Measurements from ENCODE around the gene FOXK1. TPM values are rescaled to one million over a fixed set of nuclear protein-coding genes. Genes with fewer than 3 reads are reported as not detected.

The FOXK1 gene
- total RNA-seq, 2 experiments from 2014 or later: 30.0 to 33.9 TPM

DNA sequence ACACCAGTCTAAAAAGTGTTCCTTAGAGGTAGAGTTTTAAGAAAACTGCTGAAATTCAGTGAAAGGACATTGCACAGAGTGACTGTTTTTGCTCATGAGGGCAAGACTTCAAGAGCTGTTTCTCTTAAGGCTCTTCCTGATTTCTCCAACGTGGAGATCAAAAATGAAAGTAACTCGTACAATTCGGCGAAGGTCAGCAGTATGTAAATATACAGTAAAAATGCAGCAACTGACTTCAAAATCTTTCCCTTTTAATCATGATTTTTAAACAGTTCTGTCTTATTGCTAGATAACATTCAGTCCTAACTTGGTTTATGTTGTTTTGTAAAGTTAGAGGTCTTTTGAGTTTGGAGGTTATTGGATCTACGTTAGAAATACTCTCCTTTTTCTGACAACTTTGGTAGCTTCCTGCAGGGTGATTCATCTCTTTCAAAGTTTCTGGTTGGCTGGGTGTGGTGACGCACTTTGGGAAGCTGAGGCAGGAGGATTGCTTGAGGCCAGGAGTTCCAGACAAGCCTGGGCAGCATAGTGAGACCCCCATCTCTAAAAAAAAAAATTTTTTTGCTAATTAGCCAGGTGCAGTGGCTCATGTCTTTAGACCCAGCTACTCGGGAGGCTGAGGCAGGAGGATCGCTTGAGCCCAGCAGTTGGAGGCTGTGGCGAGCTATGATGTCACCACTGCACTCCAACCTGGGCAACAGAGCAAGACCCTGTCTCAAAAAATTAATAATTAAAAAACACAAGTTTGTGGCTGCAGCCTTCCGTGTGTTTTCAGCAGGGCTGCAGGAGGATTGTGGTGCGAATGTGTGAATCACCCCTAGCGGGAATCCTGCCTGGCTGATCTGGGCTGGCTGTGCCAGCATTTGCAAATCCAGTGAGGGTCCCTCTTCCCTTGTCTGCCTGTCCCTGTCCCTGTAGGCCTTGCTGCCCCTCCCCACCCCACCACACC, 64.2 kb downstream of the FOXK1 start:
- Mint-ChIP-seq H3K27me3 (no peaks in the 10 kb centered on the region), H3K4me3 (peak overlapping the region; percentile 68), H3K4me1 (peaks cover 67% of the 10 kb centered on the region), H3K9me3 (ENCODE audit: low read depth) (no peaks in the 10 kb centered on the region), H3K27ac (peak overlapping the region; percentile 91), H3K36me3 (ENCODE audit: low read depth) (peaks cover 48% of the 10 kb centered on the region)
- peak; percentile 31 for ATAC-seq
- POLR2A ChIA-PET: interaction anchor here (0.7 to 1.4 kb wide), 4 partner anchors 30 to 105 kb away, joined by 3 to 9 read pairs (median 4); no protein-coding TSS in a partner anchor
- peak; percentile 59 for DNase-seq
- intact Hi-C loops (cut with DNase I, micrococcal nuclease): loop anchor here (1.0 to 5.0 kb wide), 5 partner anchors 29 to 104 kb away; partner anchors contain the start of genes AP5Z1 (in 1 of the 2) and FOXK1 (in 1 of the 2)
- CTCF ChIA-PET: interaction anchor here (0.8 to 1.9 kb wide), 6 partner anchors 9 to 105 kb away, joined by 3 to 5 read pairs (median 4); no protein-coding TSS in a partner anchor

DNA sequence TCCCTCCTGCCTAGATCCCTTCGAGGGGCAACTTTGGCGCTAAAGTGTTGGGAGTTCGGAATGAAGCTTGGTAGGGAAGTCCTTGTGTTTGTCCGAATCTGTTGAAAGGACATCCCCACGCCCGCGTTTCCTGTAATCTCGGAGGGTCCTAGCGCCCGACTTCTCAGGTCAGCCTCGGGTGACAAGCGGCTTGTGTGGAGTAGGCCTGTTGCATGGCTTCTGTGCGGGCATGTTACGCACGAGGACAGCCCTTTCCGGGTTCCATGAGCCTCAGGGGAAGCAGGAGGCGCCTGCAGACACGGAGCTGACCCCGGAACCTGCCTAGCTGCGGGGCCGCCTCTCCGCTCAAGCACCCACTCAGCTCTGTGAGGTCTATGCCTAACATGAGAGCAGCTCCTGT, 64.9 kb downstream of the FOXK1 start:
- CTCF ChIA-PET: interaction anchor here (0.8 to 1.9 kb wide), 4 partner anchors 21 to 105 kb away, joined by 3 to 5 read pairs (median 3); no protein-coding TSS in a partner anchor

GRCh38 chr7:4747746-4748145, 65.7 kb downstream of the FOXK1 start:
- peaks cover 36% of the 10 kb centered on the region for H3K36me3 Mint-ChIP-seq (ENCODE audit: low read depth)
- DNase-seq: no peak
- no peaks in the 10 kb centered on the region for H3K9me3 Mint-ChIP-seq (ENCODE audit: low read depth)
- POLR2A ChIA-PET: interaction anchor here (0.9 kb wide), 1 partner anchor 28 kb away, joined by 3 read pairs; the partner anchor contains the start of gene AP5Z1
- intact Hi-C loops (cut with DNase I, micrococcal nuclease): loop anchor here in 1 of 2 experiments (5.0 kb wide), 1 partner anchor 105 kb away; no protein-coding TSS in a partner anchor
- H3K4me1 Mint-ChIP-seq: peaks cover 62% of the 10 kb centered on the region
- no peaks in the 10 kb centered on the region for H3K27me3 Mint-ChIP-seq
- H3K27ac Mint-ChIP-seq: peak overlapping the region; percentile 86
- ATAC-seq: no peak
- CTCF ChIA-PET: interaction anchor here (0.8 to 1.9 kb wide), 5 partner anchors 12 to 105 kb away, joined by 3 to 5 read pairs (median 3); no protein-coding TSS in a partner anchor
- peak overlapping the region; percentile 6 for H3K4me3 Mint-ChIP-seq

More for the DNA sequence above, 64.9 kb downstream of the FOXK1 start:
- Mint-ChIP-seq H3K9me3 (ENCODE audit: low read depth) (no peaks in the 10 kb centered on the region), H3K36me3 (ENCODE audit: low read depth) (peaks cover 44% of the 10 kb centered on the region), H3K4me3 (no peak overlapping the region), H3K27ac (peak overlapping the region; percentile 91), H3K27me3 (no peaks in the 10 kb centered on the region), H3K4me1 (peaks cover 61% of the 10 kb centered on the region)
- intact Hi-C loops (cut with DNase I, micrococcal nuclease): loop anchor here in 1 of 2 experiments (5.0 kb wide), 1 partner anchor 105 kb away; no protein-coding TSS in a partner anchor
- POLR2A ChIA-PET: interaction anchor here (0.9 kb wide), 1 partner anchor 28 kb away, joined by 3 read pairs; the partner anchor contains the start of gene AP5Z1
- DNase-seq (no peak), ATAC-seq (no peak)

DNA sequence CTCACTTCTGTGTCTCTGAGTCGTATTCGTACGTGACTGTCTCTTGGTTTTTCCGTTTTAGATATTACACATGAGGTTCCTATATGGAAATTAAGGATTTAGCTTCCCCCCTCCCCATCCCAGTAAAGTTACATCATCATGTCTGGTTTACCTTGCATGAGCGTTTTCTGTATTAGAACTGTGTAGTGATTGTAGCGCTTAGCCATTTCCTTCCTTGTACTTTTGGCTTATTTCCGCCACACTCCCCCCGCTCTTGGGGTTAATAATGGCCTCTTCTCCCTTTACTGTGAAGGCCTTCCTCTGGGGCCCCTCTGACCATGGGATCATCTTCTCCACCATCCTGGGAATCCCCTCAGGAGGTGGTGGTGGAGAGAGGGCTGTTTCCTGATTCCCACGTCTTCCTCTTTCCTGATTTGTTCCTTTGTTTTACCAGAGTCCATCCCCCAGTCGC, 66.2 kb downstream of the FOXK1 start:
- intact Hi-C loops (cut with DNase I, micrococcal nuclease): loop anchor here in 1 of 2 experiments (5.0 kb wide), 1 partner anchor 106 kb away; no protein-coding TSS in a partner anchor
- DNase-seq: peak; percentile 37
- Mint-ChIP-seq H3K36me3 (ENCODE audit: low read depth) (peaks cover 32% of the 10 kb centered on the region), H3K27ac (peak overlapping the region; percentile 86), H3K27me3 (no peaks in the 10 kb centered on the region), H3K9me3 (ENCODE audit: low read depth) (no peaks in the 10 kb centered on the region), H3K4me3 (peak overlapping the region; percentile 6), H3K4me1 (peaks cover 67% of the 10 kb centered on the region)
- peak; percentile 10 for ATAC-seq
- ChIA-PET CTCF (interaction anchor here (0.5 to 1.9 kb wide), 5 partner anchors 12 to 115 kb away, joined by 3 to 5 read pairs (median 3); no protein-coding TSS in a partner anchor), POLR2A (no interaction called here)

DNA sequence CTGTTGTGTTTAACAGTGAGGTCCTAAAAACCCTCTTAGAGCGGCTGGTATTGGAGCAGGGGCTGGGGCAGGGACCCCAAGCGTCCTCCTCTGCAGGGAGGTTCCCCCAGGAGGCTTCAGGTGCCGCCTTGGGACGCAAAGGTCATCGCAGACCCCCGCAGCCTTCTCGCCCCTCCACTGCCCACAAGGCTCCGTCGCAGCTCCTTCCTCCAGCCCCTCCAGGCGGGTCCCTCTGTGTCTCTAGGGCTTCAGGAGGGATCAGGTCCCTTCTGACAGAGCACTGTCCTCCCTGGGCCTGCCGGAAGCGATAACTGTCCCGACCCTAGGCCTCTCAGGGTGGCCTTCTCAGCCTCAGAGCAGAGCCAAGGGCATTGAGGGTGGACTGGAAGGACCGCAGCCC, 67.3 kb downstream of the FOXK1 start:
- H3K4me3 Mint-ChIP-seq: no peak overlapping the region
- peak overlapping the region; percentile 86 for H3K27ac Mint-ChIP-seq
- intact Hi-C loops (cut with DNase I, micrococcal nuclease): loop anchor here in 1 of 2 experiments (5.0 kb wide), 1 partner anchor 107 kb away; no protein-coding TSS in a partner anchor
- peaks cover 22% of the 10 kb centered on the region for H3K36me3 Mint-ChIP-seq (ENCODE audit: low read depth)
- H3K9me3 Mint-ChIP-seq (ENCODE audit: low read depth): no peaks in the 10 kb centered on the region
- CTCF ChIA-PET: interaction anchor here (0.6 to 1.3 kb wide), 4 partner anchors 13 to 104 kb away, joined by 3 read pairs; no protein-coding TSS in a partner anchor
- DNase-seq: no peak
- peaks cover 64% of the 10 kb centered on the region for H3K4me1 Mint-ChIP-seq
- no peaks in the 10 kb centered on the region for H3K27me3 Mint-ChIP-seq
- ATAC-seq: no peak
- POLR2A ChIA-PET: no interaction called here

DNA sequence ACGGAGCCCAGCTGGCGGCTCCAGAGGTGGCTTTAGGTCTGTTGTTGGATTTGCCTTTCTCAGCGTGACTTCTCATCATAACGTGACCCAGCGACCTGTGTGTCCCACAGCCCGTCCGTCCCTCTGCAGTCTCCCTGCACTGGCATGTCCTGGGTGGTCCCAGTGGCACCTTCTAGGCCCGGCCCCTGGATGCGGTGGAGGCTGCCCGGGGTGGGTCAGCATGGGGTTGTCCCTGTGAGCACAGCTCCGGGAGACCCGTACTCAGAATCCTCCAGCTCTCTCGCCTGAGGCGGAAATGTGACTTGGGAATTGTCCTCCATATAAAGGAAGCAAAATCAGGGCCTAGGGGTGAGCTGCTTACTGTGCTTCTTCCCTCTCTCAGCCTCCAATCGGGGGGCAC, 67.7 kb downstream of the FOXK1 start:
- DNase-seq (no peak), ATAC-seq (no peak)
- CTCF ChIA-PET: interaction anchor here (0.6 to 1.3 kb wide), 2 partner anchors 25 to 105 kb away, joined by 3 read pairs; no protein-coding TSS in a partner anchor
- no peaks in the 10 kb centered on the region for H3K27me3 Mint-ChIP-seq
- POLR2A ChIA-PET: no interaction called here
- H3K9me3 Mint-ChIP-seq (ENCODE audit: low read depth): no peaks in the 10 kb centered on the region
- intact Hi-C loops (cut with DNase I, micrococcal nuclease): loop anchor here in 1 of 2 experiments (5.0 kb wide), 1 partner anchor 107 kb away; no protein-coding TSS in a partner anchor
- peaks cover 60% of the 10 kb centered on the region for H3K4me1 Mint-ChIP-seq
- H3K27ac Mint-ChIP-seq: no peak overlapping the region
- no peak overlapping the region for H3K4me3 Mint-ChIP-seq
- H3K36me3 Mint-ChIP-seq (ENCODE audit: low read depth): peaks cover 24% of the 10 kb centered on the region

DNA sequence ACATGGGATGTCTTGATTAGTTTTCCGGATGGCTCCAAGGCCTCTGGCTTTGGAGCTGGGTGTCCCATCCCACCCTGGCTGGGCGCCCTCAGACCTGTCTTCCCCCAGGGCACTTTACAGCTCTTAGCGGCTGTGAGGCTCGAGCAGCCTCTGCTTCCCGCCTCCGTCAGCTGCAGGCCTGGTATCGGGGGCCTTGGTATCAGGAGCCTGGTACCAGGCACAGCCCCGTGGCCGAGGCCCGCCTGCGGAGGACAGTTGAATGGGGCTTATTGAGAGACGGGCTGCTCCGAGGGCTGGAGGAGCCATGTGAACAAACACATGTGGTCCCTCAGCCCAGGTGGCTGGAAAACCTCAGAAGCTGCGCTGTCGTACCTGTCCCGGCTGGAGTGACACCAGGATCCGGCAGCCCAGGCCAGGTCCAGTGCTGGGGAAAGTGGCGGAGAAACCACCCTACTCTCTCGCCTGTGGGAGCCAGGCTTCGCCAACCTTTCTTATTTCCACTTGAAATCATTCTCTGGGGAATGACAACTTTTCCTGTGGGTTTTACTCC, 69.4 kb downstream of the FOXK1 start:
- H3K4me3 Mint-ChIP-seq: no peak overlapping the region
- H3K9me3 Mint-ChIP-seq (ENCODE audit: low read depth): no peaks in the 10 kb centered on the region
- H3K4me1 Mint-ChIP-seq: peaks cover 44% of the 10 kb centered on the region
- ChIA-PET CTCF (interaction anchor here (1.0 to 1.5 kb wide), 2 partner anchors 70 to 139 kb away, joined by 3 read pairs; partner anchors contain the start of gene FOXK1), POLR2A (no interaction called here)
- ATAC-seq (no peak), DNase-seq (no peak)
- peaks cover 23% of the 10 kb centered on the region for H3K36me3 Mint-ChIP-seq (ENCODE audit: low read depth)
- H3K27me3 Mint-ChIP-seq: no peaks in the 10 kb centered on the region
- intact Hi-C loops (cut with DNase I, micrococcal nuclease): no loop called here
- H3K27ac Mint-ChIP-seq: no peak overlapping the region

DNA sequence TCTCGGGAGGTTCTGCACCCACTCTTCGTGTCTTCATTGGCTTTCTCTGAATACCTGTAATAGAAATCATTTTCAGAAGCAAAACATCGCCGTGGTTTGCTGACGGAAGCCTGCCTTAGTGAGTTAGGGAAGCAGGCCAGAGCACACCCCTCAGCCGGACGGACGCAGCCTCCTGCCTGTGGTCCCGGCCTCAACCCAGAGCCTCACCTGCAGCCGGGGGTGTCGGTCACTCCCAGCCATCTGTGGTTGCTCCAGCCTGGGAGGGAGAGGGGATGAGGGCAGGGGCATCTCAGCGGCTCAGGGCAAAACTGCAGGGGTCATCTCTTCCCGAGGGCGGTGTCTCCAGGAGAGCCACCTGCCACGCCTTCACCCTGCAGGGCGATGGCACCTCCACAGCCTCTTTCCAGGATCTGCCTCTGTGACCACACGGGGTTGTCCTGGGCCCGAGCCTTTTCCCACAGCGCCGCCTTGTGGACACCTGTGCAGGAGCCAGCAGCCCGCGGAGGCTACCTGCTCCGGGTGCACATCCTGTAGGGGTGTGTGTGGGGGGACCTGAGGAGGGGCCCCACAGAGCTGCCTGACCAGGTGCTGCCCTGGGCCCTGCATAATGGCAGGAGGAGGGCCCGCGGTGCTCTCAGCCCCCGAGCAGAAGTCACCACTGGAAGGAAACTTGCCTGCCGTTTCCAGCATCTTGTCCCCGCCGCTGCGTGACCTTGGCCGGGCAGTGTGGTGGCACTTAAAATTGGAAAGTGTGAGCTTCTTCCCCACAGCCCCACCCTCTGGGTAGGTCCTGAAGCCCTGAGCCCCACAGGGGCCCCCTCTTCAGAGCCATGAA, 71.7 kb downstream of the FOXK1 start:
- Mint-ChIP-seq H3K9me3 (ENCODE audit: low read depth) (no peaks in the 10 kb centered on the region), H3K27ac (no peak overlapping the region), H3K36me3 (ENCODE audit: low read depth) (peaks cover 12% of the 10 kb centered on the region), H3K27me3 (no peaks in the 10 kb centered on the region), H3K4me3 (no peak overlapping the region), H3K4me1 (peaks cover 22% of the 10 kb centered on the region)
- intact Hi-C loops (cut with DNase I, micrococcal nuclease): loop anchor here (1.0 kb wide), 2 partner anchors 113 to 143 kb away; no protein-coding TSS in a partner anchor
- ChIA-PET CTCF (interaction anchor here (0.5 to 2.1 kb wide), 3 partner anchors 53 to 140 kb away, joined by 3 to 5 read pairs (median 3); no protein-coding TSS in a partner anchor), POLR2A (no interaction called here)
- DNase-seq (peak; percentile 94), ATAC-seq (peak; percentile 97)

DNA sequence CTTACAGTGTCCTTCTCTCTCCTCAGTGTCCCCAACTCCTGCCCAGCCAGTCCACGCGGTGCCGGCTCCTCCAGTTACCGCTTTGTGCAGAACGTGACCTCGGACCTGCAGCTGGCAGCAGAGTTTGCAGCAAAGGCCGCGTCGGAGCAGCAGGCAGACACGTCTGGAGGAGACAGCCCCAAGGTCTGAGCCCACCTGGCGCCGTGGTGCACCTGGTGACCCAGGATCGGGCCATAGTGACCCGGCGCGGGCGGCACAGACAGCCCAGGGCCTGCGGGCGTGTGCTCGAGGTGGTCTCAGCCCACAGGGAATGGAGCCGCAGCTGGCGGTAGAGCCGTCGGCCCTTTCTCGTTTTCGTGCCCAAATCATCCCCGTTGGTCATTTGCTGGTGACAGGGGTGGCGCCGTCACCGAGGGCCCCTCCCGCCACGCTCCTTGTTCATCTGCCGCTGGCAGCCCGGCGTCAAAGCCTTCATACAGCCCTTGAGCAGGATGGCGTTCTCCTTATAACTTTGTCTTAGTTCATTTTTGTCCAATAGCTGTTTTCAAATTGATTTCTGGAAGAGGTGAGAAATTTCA, 72.4 kb downstream of the FOXK1 start:
- ChIA-PET POLR2A (no interaction called here), CTCF (interaction anchor here (0.5 to 2.1 kb wide), 8 partner anchors 9 to 141 kb away, joined by 3 to 5 read pairs (median 3); partner anchors contain the start of gene AP5Z1)
- Mint-ChIP-seq H3K27me3 (no peaks in the 10 kb centered on the region), H3K36me3 (ENCODE audit: low read depth) (peaks cover 14% of the 10 kb centered on the region), H3K4me3 (no peak overlapping the region), H3K9me3 (ENCODE audit: low read depth) (no peaks in the 10 kb centered on the region), H3K27ac (no peak overlapping the region), H3K4me1 (peaks cover 18% of the 10 kb centered on the region)
- no peak for DNase-seq
- ATAC-seq: no peak
- intact Hi-C loops (cut with DNase I, micrococcal nuclease): loop anchor here (1.0 kb wide), 2 partner anchors 113 to 143 kb away; no protein-coding TSS in a partner anchor

GRCh38 chr7:4755045-4755444, 73.0 kb downstream of the FOXK1 start:
- peaks cover 18% of the 10 kb centered on the region for H3K4me1 Mint-ChIP-seq
- POLR2A ChIA-PET: no interaction called here
- no peaks in the 10 kb centered on the region for H3K27me3 Mint-ChIP-seq
- H3K36me3 Mint-ChIP-seq (ENCODE audit: low read depth): peaks cover 19% of the 10 kb centered on the region
- H3K9me3 Mint-ChIP-seq (ENCODE audit: low read depth): no peaks in the 10 kb centered on the region
- CTCF ChIA-PET: interaction anchor here (0.6 to 1.1 kb wide), 6 partner anchors 9 to 104 kb away, joined by 3 to 4 read pairs (median 3); partner anchors contain the start of gene AP5Z1
- H3K27ac Mint-ChIP-seq: no peak overlapping the region
- H3K4me3 Mint-ChIP-seq: no peak overlapping the region
- intact Hi-C loops (cut with DNase I, micrococcal nuclease): no loop called here
- DNase-seq (no peak), ATAC-seq (no peak)

Data from activated CD4-positive, alpha-beta T cell treated with anti-CD3 and anti-CD28 coated beads for 36 hours (primary cell).